ENCODE measurements around the gene ZYG11B.
"Not testable (repeated sequence)": the region's sequence is repeated elsewhere in the genome, so short reads cannot be mapped to it uniquely, and the experiment has no call there.

The ZYG11B gene

GRCh38 chr1:52753169-52753568 is 26.9 kb downstream of the ZYG11B start:
- Mint-ChIP-seq H3K27ac (no peak overlapping the region), H3K27me3 (no peaks in the 10 kb centered on the region), H3K4me1 (peaks cover 2 to 10% of the 10 kb centered on the region in 2 donors), H3K36me3 (peaks cover 0 to 6% of the 10 kb centered on the region in 2 donors), H3K4me3 (no peak overlapping the region), H3K9me3 (no peaks in the 10 kb centered on the region)
- DNase-seq, result no peak
- no peak for ATAC-seq (replicated peaks)

GRCh38 chr1:52756020-52756419 is 29.8 kb downstream of the ZYG11B start:
- Mint-ChIP-seq H3K4me3 (no peak overlapping the region), H3K9me3 (no peaks in the 10 kb centered on the region), H3K36me3 (peaks cover under 1 to 7% of the 10 kb centered on the region in 2 donors), H3K27me3 (no peaks in the 10 kb centered on the region), H3K4me1 (peaks cover 2 to 10% of the 10 kb centered on the region in 2 donors), H3K27ac (peak overlapping the region; percentile 44)
- no peak for ATAC-seq (replicated peaks)
- DNase-seq, result no peak

DNA sequence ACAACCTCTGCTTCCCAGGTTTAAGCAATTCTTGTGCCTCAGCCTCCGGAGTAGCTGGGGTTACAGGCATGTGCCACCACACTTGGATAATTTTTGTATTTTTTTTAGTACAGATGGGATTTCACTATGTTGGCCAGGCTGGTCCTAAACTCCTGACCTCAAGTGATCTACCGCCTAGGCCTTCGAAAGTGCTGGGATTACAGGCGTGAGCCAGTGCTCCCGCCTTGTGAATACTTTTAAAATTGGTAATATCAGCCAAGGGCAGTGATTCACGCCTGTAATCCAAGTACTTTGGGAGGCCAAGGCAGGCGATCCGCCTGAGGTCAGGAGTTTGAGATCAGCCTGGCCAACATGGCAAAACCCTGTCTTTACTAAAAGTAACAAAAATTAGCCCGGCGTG is 33.7 kb downstream of the ZYG11B start:
- H3K36me3 Mint-ChIP-seq, result peaks cover 11 to 22% of the 10 kb centered on the region in 2 donors
- H3K27ac Mint-ChIP-seq, result no peak overlapping the region
- H3K4me3 Mint-ChIP-seq, result no peak overlapping the region
- ATAC-seq (replicated peaks), result no peak
- no peaks in the 10 kb centered on the region for H3K9me3 Mint-ChIP-seq
- DNase-seq, result no peak
- peaks cover 0 to 5% of the 10 kb centered on the region in 2 donors for H3K4me1 Mint-ChIP-seq
- H3K27me3 Mint-ChIP-seq, result no peaks in the 10 kb centered on the region

- H3K4me1 Mint-ChIP-seq, result peaks cover 6 to 14% of the 10 kb centered on the region in 2 donors
- ATAC-seq (replicated peaks), result no peak
- peaks cover 0 to 1% of the 10 kb centered on the region in 2 donors for H3K9me3 Mint-ChIP-seq
- no peak overlapping the region for H3K4me3 Mint-ChIP-seq
- no peaks in the 10 kb centered on the region for H3K27me3 Mint-ChIP-seq
- H3K36me3 Mint-ChIP-seq, result peaks cover 23 to 37% of the 10 kb centered on the region in 2 donors
- no peak overlapping the region for H3K27ac Mint-ChIP-seq
- no peak for DNase-seq
These were observed 41.5 kb downstream of the ZYG11B start for GRCh38 chr1:52767596-52768280.

- ATAC-seq (replicated peaks), result no peak
- H3K4me3 Mint-ChIP-seq, result no peak overlapping the region
- H3K9me3 Mint-ChIP-seq, result peaks cover 0 to 1% of the 10 kb centered on the region in 2 donors
These were observed 43.2 kb downstream of the ZYG11B start for GRCh38 chr1:52769346-52770033.

DNA sequence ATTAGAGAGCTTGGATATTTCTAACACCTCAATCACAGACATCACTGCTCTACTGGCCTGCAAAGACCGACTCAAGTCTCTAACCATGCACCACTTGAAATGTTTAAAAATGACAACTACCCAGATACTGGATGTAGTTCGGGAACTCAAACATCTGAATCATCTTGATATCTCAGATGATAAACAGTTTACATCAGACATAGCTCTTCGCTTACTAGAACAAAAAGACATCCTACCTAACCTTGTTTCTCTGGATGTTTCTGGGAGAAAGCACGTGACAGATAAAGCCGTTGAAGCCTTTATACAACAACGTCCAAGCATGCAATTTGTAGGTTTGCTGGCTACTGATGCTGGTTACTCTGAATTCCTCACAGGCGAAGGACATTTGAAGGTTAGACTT is 45.1 kb downstream of the ZYG11B start:
- DNase-seq (no peak), ATAC-seq (replicated peaks) (no peak)
- Mint-ChIP-seq H3K9me3 (peaks cover 0 to 1% of the 10 kb centered on the region in 2 donors), H3K4me1 (peaks cover 3 to 9% of the 10 kb centered on the region in 2 donors), H3K27ac (no peak overlapping the region), H3K36me3 (peaks cover 32 to 45% of the 10 kb centered on the region in 2 donors), H3K27me3 (no peaks in the 10 kb centered on the region), H3K4me3 (no peak overlapping the region)

More at GRCh38 chr1:52769346-52770033, 43.2 kb downstream of the ZYG11B start:
- Mint-ChIP-seq H3K27ac (no peak overlapping the region), H3K27me3 (no peaks in the 10 kb centered on the region), H3K36me3 (peaks cover 29 to 42% of the 10 kb centered on the region in 2 donors), H3K4me1 (peaks cover 6 to 14% of the 10 kb centered on the region in 2 donors)
- no peak for DNase-seq

DNA sequence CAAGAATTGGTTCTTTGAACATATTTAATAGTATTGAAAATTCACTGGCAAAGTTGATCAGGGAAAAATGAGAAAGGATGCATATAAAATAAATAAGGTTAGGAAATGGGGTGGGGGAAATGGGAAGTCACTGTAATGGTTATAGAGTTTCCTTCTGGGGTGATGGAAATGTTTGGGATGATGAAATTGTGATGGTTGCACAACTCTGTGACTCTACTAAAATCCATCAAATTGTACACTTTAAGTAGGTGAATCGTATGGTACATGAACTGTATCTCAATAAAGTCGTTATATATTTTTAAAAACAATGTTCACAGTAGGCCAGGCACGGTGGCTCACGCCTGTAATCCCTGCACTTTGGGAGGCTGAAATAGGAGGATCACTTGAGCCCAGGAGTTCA is 59.9 kb downstream of the ZYG11B start:
- no peaks in the 10 kb centered on the region for H3K9me3 Mint-ChIP-seq
- H3K4me1 Mint-ChIP-seq, result peaks cover 3 to 9% of the 10 kb centered on the region in 2 donors
- ATAC-seq (replicated peaks) (no peak), DNase-seq (no peak)
- H3K27ac Mint-ChIP-seq, result no peak overlapping the region
- no peak overlapping the region for H3K4me3 Mint-ChIP-seq
- H3K36me3 Mint-ChIP-seq, result peaks cover 25 to 42% of the 10 kb centered on the region in 2 donors
- no peaks in the 10 kb centered on the region for H3K27me3 Mint-ChIP-seq

- H3K4me3 Mint-ChIP-seq; H3K9me3 Mint-ChIP-seq; ATAC-seq (replicated peaks); DNase-seq; H3K27me3 Mint-ChIP-seq; H3K27ac Mint-ChIP-seq; H3K4me1 Mint-ChIP-seq: not testable (repeated sequence)
- peaks cover 15 to 45% of the 10 kb centered on the region in 2 donors for H3K36me3 Mint-ChIP-seq
These were observed 64.2 kb downstream of the ZYG11B start for GRCh38 chr1:52790429-52790828.

DNA sequence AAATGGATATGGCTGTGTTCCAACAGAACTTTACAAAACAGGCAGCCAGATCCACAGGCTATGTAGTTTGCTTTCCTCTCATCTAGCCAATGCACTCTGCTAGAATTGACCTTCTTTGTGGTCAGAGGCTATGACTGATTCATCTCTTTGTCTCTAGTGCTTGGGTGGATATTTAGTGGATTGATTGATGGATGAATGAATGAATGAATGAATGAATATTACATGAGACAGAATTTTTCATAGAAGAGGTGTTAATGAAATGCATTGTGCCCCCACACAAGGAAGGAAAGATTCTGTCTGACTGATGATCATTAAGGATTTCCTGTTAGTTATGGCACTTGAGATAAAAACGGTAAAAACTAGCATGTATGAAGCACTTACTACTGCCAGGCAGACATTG is 65.8 kb downstream of the ZYG11B start:
- Mint-ChIP-seq H3K4me3 (no peak overlapping the region), H3K27ac (peak overlapping the region; percentile 52)
- no peak for DNase-seq

GRCh38 chr1:52793717-52794116 is 67.5 kb downstream of the ZYG11B start:
- H3K27ac Mint-ChIP-seq, result peak overlapping the region; percentile 10
- DNase-seq; H3K9me3 Mint-ChIP-seq; H3K4me1 Mint-ChIP-seq; ATAC-seq (replicated peaks); H3K4me3 Mint-ChIP-seq; H3K27me3 Mint-ChIP-seq: not testable (repeated sequence)
- H3K36me3 Mint-ChIP-seq, result peaks cover 11 to 29% of the 10 kb centered on the region in 2 donors

More for the DNA sequence above, 65.8 kb downstream of the ZYG11B start:
- no peaks in the 10 kb centered on the region for H3K27me3 Mint-ChIP-seq
- H3K4me1 Mint-ChIP-seq, result peaks cover 0 to 2% of the 10 kb centered on the region in 2 donors
- peaks cover 13 to 34% of the 10 kb centered on the region in 2 donors for H3K36me3 Mint-ChIP-seq
- H3K9me3 Mint-ChIP-seq, result no peaks in the 10 kb centered on the region
- ATAC-seq (replicated peaks), result no peak

- Mint-ChIP-seq H3K4me1 (peaks cover 0 to 2% of the 10 kb centered on the region in 2 donors), H3K27me3 (no peaks in the 10 kb centered on the region), H3K36me3 (peaks cover 12 to 33% of the 10 kb centered on the region in 2 donors), H3K9me3 (no peaks in the 10 kb centered on the region), H3K4me3 (no peak overlapping the region), H3K27ac (no peak overlapping the region)
- no peak for ATAC-seq (replicated peaks)
- DNase-seq, result no peak
These were observed 69.2 kb downstream of the ZYG11B start for GRCh38 chr1:52795464-52795863.

DNA sequence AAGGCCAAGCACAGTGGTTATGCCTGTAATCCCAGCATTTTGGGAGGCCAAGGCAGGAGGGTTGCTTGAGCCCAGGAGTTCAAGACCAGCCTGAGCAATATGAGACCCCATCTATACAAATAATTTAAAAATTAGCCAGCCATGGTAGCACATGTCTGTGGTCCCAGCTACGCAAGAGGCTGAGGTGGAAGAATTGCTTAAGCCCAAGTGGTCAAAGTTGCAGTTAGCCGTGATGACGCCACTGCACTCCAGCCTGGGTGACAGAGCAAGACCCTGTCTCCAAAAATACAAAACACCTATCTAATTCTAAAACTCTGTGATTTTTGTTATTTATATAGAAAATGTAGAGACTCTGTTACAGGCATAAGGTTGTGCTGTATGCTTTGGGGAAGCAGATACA is 72.1 kb downstream of the ZYG11B start:
- no peaks in the 10 kb centered on the region for H3K27me3 Mint-ChIP-seq
- H3K4me3 Mint-ChIP-seq, result no peak overlapping the region
- DNase-seq (no peak), ATAC-seq (replicated peaks) (no peak)
- peaks cover 15 to 31% of the 10 kb centered on the region in 2 donors for H3K36me3 Mint-ChIP-seq
- no peak overlapping the region for H3K27ac Mint-ChIP-seq
- peaks cover 0 to 2% of the 10 kb centered on the region in 2 donors for H3K4me1 Mint-ChIP-seq
- no peaks in the 10 kb centered on the region for H3K9me3 Mint-ChIP-seq

DNA sequence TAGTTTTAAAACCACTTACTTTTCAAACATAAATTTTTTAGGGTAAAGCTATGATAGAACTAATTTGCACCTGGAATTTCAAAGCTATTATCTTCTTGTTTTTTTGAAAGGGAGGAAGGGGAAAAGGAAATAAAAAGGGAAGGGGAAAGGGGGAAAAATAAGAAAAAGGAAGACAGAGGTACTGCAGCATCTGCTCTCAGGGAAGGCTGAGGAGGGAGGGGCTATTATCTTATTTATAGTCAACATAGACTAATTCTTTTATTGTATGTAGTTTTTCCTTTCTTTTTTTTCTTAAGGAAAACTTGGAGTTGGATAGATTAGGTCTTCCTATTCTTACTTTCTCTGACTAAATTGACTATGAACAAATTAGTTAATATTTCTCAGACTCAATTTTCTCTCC is 74.8 kb downstream of the ZYG11B start:
- H3K27ac Mint-ChIP-seq, result no peak overlapping the region
- ATAC-seq (replicated peaks) (no peak), DNase-seq (no peak)
- no peaks in the 10 kb centered on the region for H3K4me1 Mint-ChIP-seq
- H3K36me3 Mint-ChIP-seq, result peaks cover 12 to 16% of the 10 kb centered on the region in 2 donors
- no peaks in the 10 kb centered on the region for H3K9me3 Mint-ChIP-seq
- no peak overlapping the region for H3K4me3 Mint-ChIP-seq
- H3K27me3 Mint-ChIP-seq, result no peaks in the 10 kb centered on the region

DNA sequence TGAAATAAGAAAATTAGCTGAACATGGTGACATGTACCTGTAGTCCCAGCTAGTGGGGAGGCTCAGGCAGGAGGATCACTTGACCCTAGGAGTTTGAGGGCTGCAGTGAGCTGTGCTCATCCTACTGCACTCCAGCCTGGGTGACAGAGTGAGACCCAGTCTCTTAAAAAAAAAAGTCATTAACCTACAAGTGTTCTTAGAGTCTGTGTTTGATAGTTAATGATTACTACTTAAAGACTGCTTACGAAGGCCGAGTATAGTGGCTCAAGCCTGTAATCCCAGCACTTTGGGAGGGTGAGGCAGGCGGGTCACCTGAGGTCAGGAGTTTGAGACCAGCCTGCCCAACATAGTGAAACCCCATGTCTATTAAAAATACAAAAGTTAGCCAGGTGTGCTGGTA is 77.8 kb downstream of the ZYG11B start:
- ATAC-seq (replicated peaks); H3K9me3 Mint-ChIP-seq; H3K4me3 Mint-ChIP-seq; H3K27me3 Mint-ChIP-seq; H3K27ac Mint-ChIP-seq; H3K4me1 Mint-ChIP-seq; DNase-seq: not testable (repeated sequence)
- H3K36me3 Mint-ChIP-seq, result peaks cover 7 to 19% of the 10 kb centered on the region in 2 donors

DNA sequence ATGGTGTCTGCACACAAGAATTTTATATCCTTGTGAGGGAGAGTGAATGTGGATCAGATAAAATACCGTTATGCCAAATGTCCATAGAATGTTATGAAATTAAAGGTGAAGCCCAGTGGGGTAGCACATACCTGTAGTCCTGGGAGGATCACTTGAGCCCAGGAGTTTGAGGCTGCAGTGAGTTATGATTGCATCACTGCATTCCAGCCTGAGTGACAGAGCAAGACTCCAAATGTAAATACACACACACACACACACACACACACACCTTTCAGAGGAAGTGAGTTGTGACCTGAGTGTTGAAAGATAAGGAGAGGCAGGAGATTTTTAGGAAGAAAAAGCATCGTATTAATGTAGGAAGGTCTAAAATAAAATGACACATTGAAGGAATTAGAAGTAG is 88.2 kb downstream of the ZYG11B start:
- H3K4me1 Mint-ChIP-seq, result no peaks in the 10 kb centered on the region
- H3K27ac Mint-ChIP-seq, result no peak overlapping the region
- H3K36me3 Mint-ChIP-seq, result peaks cover 29 to 32% of the 10 kb centered on the region in 2 donors
- no peak for ATAC-seq (replicated peaks)
- H3K9me3 Mint-ChIP-seq, result no peaks in the 10 kb centered on the region
- no peak for DNase-seq
- no peak overlapping the region for H3K4me3 Mint-ChIP-seq
- H3K27me3 Mint-ChIP-seq, result no peaks in the 10 kb centered on the region
